ENCODE data around the gene VWA3A.

GRCh38 chr16:22073350-22073749, 19.0 kb upstream of the VWA3A start:
- TF ChIP-seq TCF12 (IDR thresholded peaks at IDR 0.05; ENCODE audit: low read depth, low read length) (no peak), SP1 (IDR thresholded peaks at IDR 0.05; ENCODE audit: low read depth, low read length) (no peak), RAD21 (IDR thresholded peaks at IDR 0.05 in 1 of 2, conservative IDR thresholded peaks at IDR 0.05 in 1 of 2; ENCODE audit: low read depth in 2 of 2, low read length in 2 of 2) (no peak), PHF8 (conservative IDR thresholded peaks at IDR 0.05; ENCODE audit: low read depth, low read length) (no peak), E2F6 (IDR thresholded peaks at IDR 0.05) (no peak), POLR2AphosphoS5 (IDR thresholded peaks at IDR 0.05; ENCODE audit: low read depth, low read length) (no peak), ASH2L (IDR thresholded peaks at IDR 0.05; ENCODE audit: low read length) (no peak), EZH2 (IDR thresholded peaks at IDR 0.05; ENCODE audit: low read depth, low read length, severe bottlenecking) (no peak), ATF3 (IDR thresholded peaks at IDR 0.05; ENCODE audit: insufficient read depth, low read depth, low read length) (no peak)

Measured in H1 (cell line).